CD4-positive, alpha-beta T cell treated with Interferon alpha-2 for 1 hour (primary cell): ENCODE measurements around the gene RUVBL1.

ENCODE experiments used
- DNase-seq, 2 donors: peaks; one replicate each; pipeline ENCODE4 v3.0.0-alpha.2; 2020 to 2022

The RUVBL1 gene

GRCh38 chr3:128081226-128081625, 42.4 kb downstream of the RUVBL1 start:
- no peak for DNase-seq

GRCh38 chr3:128080323-128081080, 43.1 kb downstream of the RUVBL1 start:
- no peak for DNase-seq

- no peak for DNase-seq
These were observed 43.8 kb downstream of the RUVBL1 start for GRCh38 chr3:128079823-128080222.

- no peak for DNase-seq
These were observed 44.7 kb downstream of the RUVBL1 start for GRCh38 chr3:128078875-128079274.

GRCh38 chr3:128078322-128078721, 45.3 kb downstream of the RUVBL1 start:
- no peak for DNase-seq

- no peak for DNase-seq
These were observed 45.9 kb downstream of the RUVBL1 start for GRCh38 chr3:128077665-128078064.

GRCh38 chr3:128077202-128077624, 46.4 kb downstream of the RUVBL1 start:
- no peak for DNase-seq

- peak; percentile 23 to 28 for DNase-seq
These were observed 47.0 kb downstream of the RUVBL1 start for GRCh38 chr3:128076483-128077201.

- DNase-seq, result peak; percentile 78 to 85
These were observed 47.8 kb downstream of the RUVBL1 start for GRCh38 chr3:128075522-128076482.

GRCh38 chr3:128074851-128075521, 48.6 kb downstream of the RUVBL1 start:
- no peak for DNase-seq

- DNase-seq, result no peak
These were observed 49.8 kb downstream of the RUVBL1 start for GRCh38 chr3:128073807-128074206.

GRCh38 chr3:128073185-128073725, 50.4 kb downstream of the RUVBL1 start:
- DNase-seq, result no peak

- DNase-seq, result no peak
These were observed 51.0 kb downstream of the RUVBL1 start for GRCh38 chr3:128072454-128073184.

- DNase-seq, result no peak
These were observed 51.7 kb downstream of the RUVBL1 start for GRCh38 chr3:128071771-128072453.

- no peak for DNase-seq
These were observed 52.6 kb downstream of the RUVBL1 start for GRCh38 chr3:128070898-128071591.

- no peak for DNase-seq
These were observed 54.3 kb downstream of the RUVBL1 start for GRCh38 chr3:128069271-128069670.

GRCh38 chr3:128068156-128068620, 55.4 kb downstream of the RUVBL1 start:
- peak in 1 of 2 donors; percentile 60 for DNase-seq

GRCh38 chr3:128067489-128067888, 56.1 kb downstream of the RUVBL1 start:
- DNase-seq, result no peak

GRCh38 chr3:128066676-128067075, 56.9 kb downstream of the RUVBL1 start:
- DNase-seq, result no peak

GRCh38 chr3:128066114-128066513, 57.5 kb downstream of the RUVBL1 start:
- no peak for DNase-seq
